AG08396 (cell line): ENCODE measurements around the gene TAS1R3.
A peak's percentile ranks its signal among the peaks of the same experiment; 100 is the strongest.

Experiments
- DNase-seq: peaks from one replicate; pipeline ENCODE4 v3.0.0; 2012; ENCODE audit warnings: low spot score, mixed read lengths

Gene TAS1R3

GRCh38 chr1:1371746-1372711 is 40.9 kb downstream of the TAS1R3 start:
- peak; percentile 84 for DNase-seq

DNA sequence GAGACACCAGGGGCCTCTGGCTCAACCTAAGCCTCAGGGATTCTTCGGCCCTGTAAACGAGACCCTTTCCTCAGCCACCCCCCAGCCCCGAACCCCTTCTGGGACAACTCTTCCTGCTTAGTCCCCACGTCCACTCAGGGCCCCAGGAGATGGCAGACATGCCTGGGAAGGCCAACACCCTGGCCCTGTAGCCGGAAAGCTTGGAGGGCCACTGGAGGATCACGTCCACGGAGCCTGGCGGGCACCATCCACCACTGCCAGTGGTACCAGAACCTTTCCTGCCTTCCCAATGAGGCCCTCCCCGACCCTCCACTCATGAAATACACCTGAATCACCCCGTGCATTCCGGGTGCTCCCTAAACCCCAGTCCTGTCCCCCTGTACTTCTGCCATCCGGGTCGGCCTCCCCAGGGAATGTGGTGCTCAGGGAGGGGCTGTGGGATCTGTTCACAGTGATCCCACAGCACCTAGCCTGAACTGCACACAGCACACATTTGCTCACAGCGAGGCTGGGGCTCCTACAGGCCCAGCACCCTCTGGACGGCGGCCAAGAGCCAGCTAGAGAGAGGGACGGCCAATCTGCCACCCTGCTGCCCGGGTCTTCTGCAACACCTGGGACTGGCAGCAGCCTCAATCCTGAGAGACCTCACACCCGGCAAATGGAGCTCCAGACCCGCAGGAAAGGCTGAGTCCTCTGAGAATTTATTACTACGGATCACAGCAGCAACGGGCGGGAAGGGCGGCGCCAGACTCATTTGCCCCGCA is 42.2 kb downstream of the TAS1R3 start:
- DNase-seq = no peak

DNA sequence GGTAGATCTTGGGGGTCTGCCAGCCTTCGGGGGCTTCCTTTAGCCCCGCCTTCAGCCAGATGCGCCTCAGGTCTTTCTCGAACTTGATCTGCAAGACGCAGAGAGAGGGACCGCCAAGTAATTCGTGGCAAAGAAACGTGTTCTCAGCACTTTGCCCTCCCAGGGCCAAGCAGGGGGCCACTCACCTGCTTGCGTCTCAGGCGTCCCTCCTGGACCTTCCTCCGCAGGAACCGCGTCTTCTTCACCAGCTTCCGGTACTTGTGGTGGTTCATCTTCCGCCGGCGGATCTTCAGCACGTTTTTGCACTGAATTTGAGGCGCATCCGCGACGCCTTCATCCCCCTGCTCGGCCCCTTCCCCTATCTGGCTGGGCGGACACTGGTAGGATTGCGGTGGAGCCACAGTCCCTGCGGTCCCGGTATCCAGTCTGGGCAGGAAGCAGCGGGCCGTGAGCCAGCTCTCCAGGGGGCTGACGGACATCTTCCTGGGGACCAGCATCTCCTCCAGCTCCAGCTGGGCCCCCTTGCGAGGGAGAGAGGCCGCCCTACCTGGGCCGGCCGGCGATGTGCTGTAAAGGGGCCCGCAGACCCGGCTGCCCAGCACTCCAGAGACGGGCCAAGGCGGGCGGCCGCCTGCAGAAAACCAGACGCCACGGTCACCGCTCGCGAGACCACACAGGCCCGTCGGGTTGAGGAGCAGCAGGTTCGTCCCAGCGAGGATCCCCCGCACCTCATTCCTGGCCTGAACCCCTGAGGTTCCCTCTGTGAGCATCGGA is 42.9 kb downstream of the TAS1R3 start:
- no peak for DNase-seq

DNA sequence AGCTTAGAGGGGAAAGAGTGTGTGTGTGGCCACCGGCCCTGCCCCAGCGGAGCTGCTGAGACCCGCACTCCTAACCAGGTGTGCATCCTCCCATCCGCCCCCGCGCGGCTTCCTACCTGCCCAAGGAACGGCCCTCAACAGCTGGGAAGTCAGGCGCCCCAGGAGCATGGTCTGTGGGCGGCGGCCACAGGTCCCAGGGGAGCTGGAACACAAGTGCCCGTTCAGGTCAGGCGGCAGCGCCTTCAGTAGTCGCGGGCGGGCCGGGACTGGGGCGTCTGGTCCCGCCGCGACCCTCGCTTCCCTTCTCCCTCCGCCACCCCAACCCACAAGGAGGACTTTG is 43.5 kb downstream of the TAS1R3 start:
- DNase-seq = no peak

GRCh38 chr1:1374929-1375662 is 44.0 kb downstream of the TAS1R3 start, which contains the start of gene AURKAIP1:
Gene AURKAIP1, minus strand, starts transcription at chr1:1375207. Its CDS starts 451 bp downstream, at chr1:1374756.
- DNase-seq = peak; percentile 99

DNA sequence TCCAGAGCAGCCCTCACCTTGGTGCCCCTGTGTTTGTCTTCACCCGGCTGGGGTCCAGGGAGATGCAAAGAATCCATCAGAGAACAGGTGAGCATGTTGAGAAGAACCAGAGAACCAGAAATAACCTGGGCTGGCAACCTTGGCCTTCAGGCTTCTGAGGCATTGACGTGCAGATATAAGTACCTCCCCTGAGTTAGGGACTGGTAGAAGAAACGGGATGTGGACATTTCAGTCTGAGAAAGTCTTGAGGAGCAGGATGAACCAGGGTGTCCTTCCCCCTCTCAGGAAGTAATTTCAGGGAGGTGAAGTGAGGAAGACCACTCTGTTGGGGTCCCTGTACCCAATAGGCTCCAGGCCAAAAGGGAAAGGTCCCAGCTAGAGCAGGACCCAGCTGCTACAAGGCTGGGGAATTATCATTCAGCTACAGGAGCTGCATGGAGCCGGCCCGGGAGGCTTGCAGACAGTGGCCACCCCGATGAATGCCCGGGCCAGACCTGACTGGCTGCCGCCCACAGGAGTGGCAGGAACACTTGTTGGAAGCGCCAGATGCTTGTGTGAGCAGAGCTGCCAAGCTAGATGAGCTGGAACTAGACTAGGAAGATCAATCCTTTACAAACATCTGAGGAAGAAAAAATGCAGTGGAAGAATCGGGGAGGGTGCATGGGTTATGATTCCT is 45.6 kb downstream of the TAS1R3 start:
- DNase-seq = no peak

DNA sequence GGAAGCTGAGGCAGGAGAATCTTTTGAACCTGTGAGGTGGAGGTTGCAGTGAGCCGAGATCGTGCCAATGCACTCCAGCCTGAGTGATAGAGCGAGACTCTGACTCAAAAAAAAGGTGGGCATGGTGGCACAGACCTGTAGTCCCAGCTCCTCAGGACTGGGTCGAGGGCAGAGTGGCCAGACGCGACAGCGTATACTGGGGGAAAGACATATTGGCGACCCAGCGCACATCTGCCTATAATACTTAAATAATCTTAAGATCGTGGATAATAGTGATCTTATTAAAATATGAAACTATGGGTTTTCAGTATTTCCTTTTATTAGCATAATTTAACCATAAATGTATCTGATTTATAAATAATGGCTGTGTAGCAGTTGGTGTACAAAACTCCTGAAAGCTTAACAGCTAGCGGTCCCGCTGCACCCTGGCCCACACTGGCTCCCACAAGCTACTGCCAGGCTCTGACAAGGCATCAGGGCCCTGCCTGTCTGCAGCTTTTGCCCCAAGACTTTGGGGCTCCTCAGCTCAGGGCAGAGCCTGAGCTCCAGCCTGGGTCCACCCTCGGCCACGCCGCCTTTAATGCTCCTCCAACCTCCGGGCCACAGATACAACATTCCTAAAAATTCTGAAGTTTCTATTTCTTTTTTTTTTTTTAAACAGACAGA is 46.6 kb downstream of the TAS1R3 start:
- no peak for DNase-seq

DNA sequence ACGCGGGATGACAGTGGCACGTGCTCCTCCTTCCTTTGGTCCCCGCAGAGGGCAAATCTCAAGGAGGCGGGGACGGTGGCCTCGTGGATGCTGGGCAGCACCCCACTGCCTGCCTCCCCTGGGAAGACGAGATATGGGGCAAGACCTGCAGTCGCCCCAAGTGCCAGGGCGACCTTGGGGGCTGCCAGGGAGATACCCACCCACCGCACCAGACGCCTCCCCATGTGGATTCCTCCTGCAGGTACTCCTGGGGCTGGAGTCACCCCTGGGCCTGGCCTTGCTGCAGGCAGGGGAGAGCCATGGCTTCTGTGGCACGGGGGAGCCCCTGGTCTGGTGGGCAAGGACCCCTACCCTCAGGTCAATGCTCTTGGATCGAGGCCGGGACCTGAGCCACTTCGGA is 49.8 kb downstream of the TAS1R3 start:
- no peak for DNase-seq

DNA sequence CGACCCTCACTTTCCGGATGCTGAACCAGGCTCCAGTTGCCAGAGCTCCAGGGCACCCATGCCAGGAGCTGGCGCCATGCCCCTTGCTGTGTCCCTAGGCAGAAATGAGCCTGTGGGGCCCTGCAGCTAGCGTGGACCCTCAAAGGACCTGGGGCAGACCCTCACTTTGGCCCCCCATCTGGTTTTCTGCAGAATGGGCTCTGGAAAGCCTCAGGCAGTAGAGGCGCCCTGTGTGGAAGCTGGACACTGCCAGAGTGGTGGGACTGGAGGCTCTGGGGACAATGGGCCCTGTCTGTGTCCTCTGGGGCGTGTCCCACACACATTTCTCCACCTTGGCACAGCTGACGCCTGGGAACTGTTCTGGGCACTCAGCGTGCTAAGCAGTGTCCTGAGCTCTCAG is 50.2 kb downstream of the TAS1R3 start:
- DNase-seq = no peak
